Fibroblast of upper back skin (primary cell): ENCODE results near the gene MAPRE3.

Experiments
- DNase-seq: peaks from one replicate; pipeline ENCODE4 v3.0.0-alpha.2; 2013

The MAPRE3 gene

GRCh38 chr2:27018142-27018541, 47.7 kb downstream of the MAPRE3 start:
- DNase-seq: no peak

- DNase-seq: no peak
Measured at GRCh38 chr2:27019459-27019858, 49.0 kb downstream of the MAPRE3 start.

DNA sequence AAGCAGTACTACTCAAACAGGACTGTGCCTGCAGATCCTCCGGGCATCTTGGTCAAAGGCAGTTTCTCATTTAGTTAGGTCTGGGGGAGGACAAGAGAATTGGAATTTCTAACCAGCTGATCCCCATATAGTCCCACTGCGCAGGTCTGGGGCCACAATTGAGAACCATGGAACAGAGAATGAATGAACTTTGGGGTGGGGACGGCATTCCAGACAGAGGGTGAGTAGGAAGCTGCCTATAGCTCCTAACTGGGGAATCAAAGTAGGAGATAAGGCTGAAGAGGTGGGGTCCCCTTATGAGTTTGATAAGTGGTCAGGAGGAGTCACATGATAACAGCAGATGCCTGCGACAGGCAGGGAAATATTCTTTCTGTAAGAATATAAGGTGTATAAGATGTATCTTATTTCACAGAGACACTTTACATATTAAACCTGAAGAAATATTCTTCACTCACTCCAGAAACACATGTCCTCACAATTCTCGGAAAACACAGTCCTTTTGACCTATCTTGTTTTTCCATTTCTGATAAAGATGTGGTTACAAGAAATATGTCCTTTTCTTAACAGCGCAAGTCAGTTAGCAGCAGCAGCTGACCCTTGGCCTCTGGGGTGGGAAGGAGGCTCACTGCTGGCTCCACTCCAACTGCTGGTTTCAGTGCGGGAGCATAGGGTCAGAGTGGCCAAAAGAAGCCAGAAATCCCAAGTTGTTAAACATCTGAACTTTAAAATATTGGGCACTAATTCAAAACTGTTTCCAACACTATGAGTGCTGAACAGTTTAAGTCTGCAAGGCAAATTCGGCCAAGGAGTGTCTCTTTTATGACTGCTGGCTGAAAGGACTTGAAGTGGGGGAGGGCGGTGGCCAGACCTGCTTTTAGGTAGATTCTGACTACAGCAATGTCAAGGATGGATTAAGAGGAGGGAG, 49.8 kb downstream of the MAPRE3 start:
- no peak for DNase-seq

DNA sequence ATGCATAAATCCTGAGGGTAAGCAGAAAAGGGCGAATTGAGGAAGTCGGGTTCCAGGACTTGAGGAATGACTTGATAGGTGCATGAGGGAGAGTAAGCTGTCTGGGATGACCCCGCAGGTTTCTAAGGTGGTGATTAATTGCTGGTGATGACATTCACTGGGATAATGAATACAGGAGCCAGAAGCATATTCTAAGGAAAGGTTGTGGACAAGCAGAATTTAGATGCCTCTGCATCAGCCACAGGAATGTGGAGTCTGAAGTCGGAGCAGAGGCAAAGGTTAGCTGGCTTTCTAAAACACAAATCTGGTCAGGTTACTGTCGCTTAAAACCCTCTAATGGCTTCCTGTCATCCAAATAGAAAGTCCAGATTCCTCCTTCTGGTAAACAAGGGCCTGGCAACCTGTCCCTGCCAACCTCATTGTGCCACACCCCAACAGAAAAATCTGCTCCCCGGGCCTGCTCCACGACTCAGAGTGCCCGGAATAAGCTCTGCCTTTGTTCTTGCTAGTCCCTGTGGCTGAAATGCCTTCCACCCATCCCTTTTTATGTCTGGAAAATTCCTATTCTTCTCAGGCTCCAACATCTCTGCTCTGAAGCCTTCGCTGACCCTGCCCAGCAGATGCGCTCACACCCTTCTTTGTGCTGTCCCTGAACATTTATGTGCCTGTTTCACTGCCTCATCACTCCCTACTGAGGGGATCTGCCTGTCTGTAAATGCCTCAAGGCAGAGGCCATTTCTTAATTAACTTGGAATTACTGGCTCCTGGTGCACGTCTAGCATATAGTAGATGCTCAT, 51.0 kb downstream of the MAPRE3 start:
- DNase-seq: peak; percentile 39

DNA sequence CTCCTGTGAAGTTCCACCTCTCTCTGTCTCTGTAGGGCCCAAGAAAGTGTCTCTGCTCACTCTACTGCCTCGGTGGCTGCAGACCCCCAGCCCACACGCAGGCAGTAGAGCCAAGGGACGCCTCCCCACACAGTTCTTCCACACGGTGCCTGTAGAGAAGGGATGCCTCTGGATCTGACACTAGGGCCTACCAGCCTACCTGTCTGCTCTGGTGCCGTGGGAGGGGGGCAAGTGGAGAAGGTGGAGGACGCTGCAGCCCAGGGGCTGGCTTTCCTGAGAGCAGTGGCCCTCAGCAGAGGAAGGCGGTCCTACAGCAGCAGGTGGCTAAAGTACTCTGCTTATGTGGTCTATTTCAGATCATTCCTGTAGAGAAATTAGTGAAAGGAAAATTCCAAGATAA, 53.3 kb downstream of the MAPRE3 start:
- DNase-seq: no peak

DNA sequence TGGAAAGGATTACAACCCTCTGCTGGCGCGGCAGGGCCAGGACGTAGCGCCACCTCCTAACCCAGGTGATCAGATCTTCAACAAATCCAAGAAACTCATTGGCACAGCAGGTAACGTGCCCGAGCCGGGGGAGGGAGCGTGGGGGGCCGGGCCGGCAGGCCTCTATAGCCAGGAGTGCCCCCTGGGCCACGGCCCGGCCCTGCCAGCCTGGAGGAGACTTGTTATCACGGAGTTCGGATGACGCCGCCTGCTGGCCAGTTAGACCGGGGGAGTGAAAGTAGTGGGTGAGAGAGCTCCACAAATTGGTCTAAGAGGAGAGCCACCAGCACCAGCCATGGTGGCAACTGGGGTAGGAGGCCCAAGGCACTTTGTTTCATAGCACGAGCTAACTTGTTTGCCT, 53.8 kb downstream of the MAPRE3 start:
- DNase-seq: no peak

DNA sequence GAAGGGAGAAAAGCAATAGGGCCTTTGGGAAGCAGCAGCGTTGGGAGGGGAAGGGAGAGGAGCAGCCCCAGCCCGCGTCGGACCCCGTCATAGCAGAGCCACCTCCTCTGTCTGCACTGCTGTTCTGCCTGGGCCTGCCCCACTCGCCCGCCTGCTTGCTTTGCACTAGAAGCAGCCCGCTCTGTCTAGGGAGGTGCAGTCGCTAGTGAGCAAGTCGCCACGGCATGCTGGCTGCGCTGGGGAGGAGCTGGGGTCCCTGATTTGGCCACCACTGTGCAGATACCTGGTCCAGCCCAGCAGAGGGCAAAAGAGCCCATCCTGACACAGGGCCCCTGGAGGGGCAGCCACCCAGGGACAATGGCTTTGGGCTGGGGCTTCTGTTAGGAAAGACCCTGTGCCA, 54.4 kb downstream of the MAPRE3 start:
- no peak for DNase-seq

- DNase-seq: no peak
Measured at GRCh38 chr2:27025281-27025800, 54.9 kb downstream of the MAPRE3 start.

GRCh38 chr2:27025861-27026851, 55.7 kb downstream of the MAPRE3 start:
- no peak for DNase-seq

GRCh38 chr2:27027211-27027651, 56.8 kb downstream of the MAPRE3 start:
- DNase-seq: no peak

DNA sequence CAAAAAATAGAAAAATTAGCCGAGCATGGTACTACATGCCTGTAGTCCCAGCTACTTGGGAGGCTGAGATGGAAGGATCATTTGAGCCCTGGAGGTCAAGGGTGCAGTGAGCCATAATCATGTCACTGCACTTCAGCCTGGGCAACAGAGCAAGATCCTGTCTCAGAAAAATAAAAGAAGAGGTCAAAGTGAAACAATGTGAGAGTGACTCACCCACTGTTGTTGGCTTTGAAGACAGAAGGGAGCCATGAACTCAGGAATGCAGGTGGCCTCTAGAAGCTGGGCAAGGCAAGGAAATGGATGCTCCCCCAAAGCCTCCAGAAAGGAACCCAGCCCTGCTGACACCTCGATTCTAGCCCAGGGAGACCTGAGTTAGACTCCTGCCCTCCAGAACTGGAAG, 58.6 kb downstream of the MAPRE3 start:
- no peak for DNase-seq

DNA sequence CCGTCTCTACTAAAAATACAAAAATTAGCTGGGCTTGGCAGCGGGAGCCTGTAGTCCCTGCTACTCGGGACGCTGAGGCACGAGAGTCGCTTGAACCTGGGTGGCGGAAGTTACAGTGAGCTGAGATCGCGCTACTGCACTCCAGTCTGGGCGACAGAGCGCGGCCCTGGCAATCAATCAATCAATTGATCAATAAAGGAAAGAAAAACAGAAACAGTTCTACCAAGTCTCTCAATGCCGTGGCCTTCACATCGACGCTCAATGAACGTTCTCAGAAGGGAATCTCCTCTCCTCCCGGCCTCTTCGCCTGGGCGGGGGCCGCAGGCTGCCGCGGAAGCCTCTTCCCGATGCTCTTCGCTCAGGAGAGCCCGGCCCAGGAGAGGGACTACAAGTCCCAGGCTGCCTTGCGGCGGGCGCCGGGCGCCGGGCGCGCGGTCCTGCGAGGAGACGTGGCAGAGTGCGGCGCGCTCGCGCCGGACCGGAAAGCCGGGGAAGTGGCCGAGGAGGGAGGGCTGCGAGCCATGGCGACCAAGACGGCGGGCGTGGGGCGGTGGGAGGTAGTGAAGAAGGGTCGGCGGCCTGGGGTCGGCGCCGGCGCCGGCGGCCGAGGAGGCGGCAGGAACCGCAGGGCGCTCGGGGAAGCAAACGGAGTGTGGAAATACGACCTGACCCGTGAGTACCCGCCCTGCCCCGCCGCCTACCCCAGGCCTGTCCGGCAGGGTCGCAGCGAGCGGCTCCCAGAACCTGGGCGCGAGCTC, 62.2 kb downstream of the MAPRE3 start, which contains the start of gene TMEM214:
Gene TMEM214 (plus strand): TSS at position 471 of the 758 bp plus-strand sequence. CDS start 51 bp downstream, at position 522.
- DNase-seq: peak; percentile 90

- DNase-seq: no peak
Measured at GRCh38 chr2:27033253-27033852, 62.9 kb downstream of the MAPRE3 start.

DNA sequence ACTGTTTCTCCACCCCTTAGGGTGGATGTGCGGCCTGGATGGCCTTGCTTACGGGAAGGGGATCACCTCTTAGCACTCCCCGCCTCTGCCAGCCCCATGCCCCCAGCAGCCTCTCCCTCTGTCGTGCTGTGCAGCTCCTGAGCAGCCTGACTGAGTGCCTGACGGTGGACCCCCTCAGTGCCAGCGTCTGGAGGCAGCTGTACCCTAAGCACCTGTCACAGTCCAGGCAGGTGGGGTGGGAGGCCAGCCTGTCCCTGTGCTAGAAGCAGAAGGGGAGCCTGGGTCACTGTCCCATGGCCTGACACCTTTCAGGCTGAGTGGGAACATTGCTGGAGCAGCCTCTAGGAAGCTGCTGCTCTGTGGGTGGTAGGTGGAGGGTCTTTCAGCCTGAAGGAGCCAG, 67.6 kb downstream of the MAPRE3 start:
- no peak for DNase-seq

GRCh38 chr2:27038631-27039339, 68.3 kb downstream of the MAPRE3 start:
- no peak for DNase-seq

GRCh38 chr2:27039426-27039825, 69.0 kb downstream of the MAPRE3 start:
- no peak for DNase-seq

- DNase-seq: no peak
Measured at GRCh38 chr2:27039871-27040270, 69.4 kb downstream of the MAPRE3 start.

GRCh38 chr2:27040282-27040681, 69.8 kb downstream of the MAPRE3 start:
- DNase-seq: no peak

DNA sequence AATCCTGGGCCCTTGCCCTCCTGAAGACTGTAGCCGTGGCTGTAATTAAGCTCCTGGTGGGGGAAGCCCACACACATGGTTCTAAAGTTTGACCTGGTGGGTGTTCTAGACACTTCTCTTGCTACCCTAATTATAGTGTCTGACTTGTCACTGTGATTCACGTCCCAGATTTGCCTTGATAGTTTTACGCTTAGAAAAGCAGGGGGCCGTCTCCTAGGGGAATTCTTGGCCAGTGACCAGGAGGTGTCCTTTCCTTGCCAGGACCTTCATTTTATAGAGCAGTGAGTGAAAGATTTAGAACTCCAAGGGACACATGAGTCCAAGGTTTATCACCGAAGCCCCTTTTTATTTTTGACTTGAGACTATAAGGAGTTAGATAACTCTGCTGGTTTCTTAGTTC, 71.3 kb downstream of the MAPRE3 start:
- DNase-seq: peak; percentile 43

GRCh38 chr2:27042159-27042661, 71.8 kb downstream of the MAPRE3 start:
- no peak for DNase-seq
